C4-2B (cell line): ENCODE data around the gene PTPRT.

Experiments used
- H3K27ac ChIP-seq: fragments of 450-650 bp; 2 replicates; pipeline ENCODE4 v1.5.1; 2017
- CTCF ChIP-seq: fragments of 450-650 bp; conservative IDR thresholded peaks from 2 replicates; pipeline ENCODE4 v1.5.1; 2017; ENCODE audit warnings: mild to moderate bottlenecking
- ZFX ChIP-seq: fragments of 450-650 bp; IDR thresholded peaks from 2 replicates; pipeline ENCODE4 v1.6.1; 2017

PTPRT gene

GRCh38 chr20:42544926-42545325 lies 644.8 kb downstream of the PTPRT start:
- H3K27ac ChIP-seq: no peak overlapping the region
- TF ChIP-seq ZFX (no peak), CTCF (no peak)

GRCh38 chr20:42532831-42533230 lies 656.9 kb downstream of the PTPRT start:
- TF ChIP-seq CTCF (no peak), ZFX (no peak)
- H3K27ac ChIP-seq: no peak overlapping the region

- no peak overlapping the region for H3K27ac ChIP-seq
- TF ChIP-seq CTCF: no peak
- no peak for TF ChIP-seq ZFX
Observed at GRCh38 chr20:42531508-42531961, 658.2 kb downstream of the PTPRT start.

- TF ChIP-seq ZFX (no peak), CTCF (peak; percentile 87)
- H3K27ac ChIP-seq: no peak overlapping the region
Observed at GRCh38 chr20:42530855-42531448, 658.8 kb downstream of the PTPRT start.

GRCh38 chr20:42530191-42530590 lies 659.5 kb downstream of the PTPRT start:
- H3K27ac ChIP-seq: no peak overlapping the region
- TF ChIP-seq ZFX (no peak), CTCF (no peak)

GRCh38 chr20:42524058-42524457 lies 665.6 kb downstream of the PTPRT start:
- H3K27ac ChIP-seq: no peak overlapping the region
- no peak for TF ChIP-seq CTCF
- TF ChIP-seq ZFX: no peak

- no peak overlapping the region for H3K27ac ChIP-seq
- TF ChIP-seq CTCF (no peak), ZFX (no peak)
Observed at GRCh38 chr20:42516692-42517091, 673.0 kb downstream of the PTPRT start.
